NCI-H446 (cell line): ENCODE measurements around the gene TNFRSF25.

Experiments used
- DNase-seq, 2 experiments: peaks; one replicate each; lab custom pipeline; 2025; lab: John Stamatoyannopoulos, UW

Gene TNFRSF25

DNA sequence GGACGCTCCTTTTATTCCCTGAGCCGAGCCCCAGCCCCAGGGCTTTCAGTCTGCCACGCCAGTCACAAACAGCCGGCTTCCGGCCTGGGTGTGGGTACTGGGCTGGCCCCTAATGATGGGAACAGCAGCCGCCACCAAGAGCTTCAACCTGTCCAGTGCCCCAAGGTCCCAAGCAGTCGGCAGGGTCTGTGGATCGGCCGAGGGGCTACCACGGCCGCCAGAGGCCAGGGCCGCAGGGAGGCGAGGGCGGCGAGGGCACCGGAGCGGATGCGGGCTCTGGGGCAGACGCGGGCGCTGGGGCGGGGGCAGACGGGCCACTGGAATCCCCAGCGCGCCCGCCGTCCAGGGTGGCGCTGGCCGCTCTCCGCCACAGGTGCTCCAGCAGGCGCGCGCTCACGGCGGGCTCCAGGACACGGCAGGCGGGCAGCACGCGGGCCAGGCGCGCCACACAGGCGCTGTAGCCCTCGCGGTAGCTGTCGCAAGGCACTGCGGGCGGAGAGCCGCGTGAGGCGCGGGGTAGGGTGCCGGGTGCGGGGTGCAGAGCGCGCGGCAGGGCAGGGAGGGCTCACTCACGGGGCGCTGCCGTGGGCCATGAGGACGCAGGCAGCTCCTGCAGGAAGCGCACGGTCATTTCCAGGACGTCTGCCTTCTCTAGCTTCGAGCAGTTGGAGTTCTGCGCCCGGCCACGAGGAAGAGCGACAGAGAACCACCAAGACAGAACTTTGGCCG, 47.1 kb downstream of the TNFRSF25 start:
- DNase-seq, result no peak

DNA sequence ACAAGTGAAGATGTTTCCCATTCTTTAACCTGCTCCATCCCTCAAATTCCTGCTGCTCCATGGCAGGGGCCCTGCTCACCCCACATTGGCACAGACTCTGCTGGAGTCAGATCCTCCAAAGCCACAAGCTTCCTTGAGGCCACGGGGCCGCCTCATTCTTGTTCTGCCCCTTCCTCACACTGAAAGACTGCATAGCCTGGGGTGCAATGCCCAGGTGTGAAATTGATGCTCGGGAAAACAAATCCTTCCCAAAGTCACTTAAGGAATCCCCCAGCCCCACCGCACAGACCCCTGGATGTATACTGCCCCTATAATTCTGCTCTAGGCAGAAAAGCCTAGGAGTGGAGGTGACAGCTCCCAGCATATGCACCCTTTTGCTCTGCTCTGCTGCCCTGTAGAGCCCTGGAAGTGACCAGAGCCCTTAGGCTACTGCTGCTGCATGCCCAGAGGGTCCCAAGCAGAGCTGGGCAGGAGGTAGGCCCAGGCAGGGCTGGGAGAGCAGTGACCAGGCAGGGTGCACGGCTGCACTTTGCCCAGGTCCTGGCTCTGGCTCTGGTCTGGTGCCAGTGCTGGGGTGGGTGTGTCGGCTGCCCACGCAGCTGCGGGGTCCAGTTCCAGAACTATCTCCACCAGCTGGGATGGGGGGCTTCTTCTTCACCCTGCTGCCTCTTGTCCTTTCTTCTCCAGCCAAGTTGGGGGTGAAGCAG, 47.9 kb downstream of the TNFRSF25 start:
- no peak for DNase-seq

DNA sequence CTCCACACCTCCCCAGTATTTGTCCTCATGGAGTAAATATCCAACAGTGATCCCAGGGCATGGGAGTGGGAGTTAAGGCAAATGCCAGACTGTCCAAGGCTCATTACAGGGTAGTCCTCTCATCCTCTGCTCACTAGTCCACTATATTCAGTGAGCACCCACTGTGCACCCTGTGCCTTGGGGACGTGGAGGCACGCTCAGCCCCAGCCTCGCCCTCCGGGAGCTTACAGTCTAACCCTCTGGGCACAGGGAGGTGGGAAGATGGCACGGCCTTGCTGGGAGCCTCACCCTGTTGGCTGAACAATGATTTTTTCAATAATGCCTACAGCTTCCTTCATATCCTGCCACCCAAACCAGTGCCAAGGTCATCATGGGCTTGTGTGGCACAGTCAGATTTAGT, 49.1 kb downstream of the TNFRSF25 start:
- DNase-seq, result no peak

DNA sequence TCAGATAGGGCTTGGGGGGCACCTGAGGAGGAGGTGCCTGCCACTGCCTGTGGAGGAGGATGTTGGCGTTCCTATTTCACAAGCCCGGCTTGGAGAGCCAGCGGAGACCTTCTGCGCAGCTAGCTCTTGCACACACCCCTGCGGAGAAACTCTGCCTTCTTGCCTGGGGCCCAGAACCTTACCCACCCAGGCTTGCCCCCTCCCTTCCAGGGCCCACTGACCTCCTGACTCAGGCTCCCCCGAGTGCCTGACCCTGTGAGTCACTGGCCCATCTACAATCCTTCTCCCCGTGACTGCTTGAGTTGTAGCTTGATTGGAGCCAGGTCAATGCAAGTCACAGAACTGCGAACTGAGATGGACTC, 49.7 kb downstream of the TNFRSF25 start:
- DNase-seq, result no peak

DNA sequence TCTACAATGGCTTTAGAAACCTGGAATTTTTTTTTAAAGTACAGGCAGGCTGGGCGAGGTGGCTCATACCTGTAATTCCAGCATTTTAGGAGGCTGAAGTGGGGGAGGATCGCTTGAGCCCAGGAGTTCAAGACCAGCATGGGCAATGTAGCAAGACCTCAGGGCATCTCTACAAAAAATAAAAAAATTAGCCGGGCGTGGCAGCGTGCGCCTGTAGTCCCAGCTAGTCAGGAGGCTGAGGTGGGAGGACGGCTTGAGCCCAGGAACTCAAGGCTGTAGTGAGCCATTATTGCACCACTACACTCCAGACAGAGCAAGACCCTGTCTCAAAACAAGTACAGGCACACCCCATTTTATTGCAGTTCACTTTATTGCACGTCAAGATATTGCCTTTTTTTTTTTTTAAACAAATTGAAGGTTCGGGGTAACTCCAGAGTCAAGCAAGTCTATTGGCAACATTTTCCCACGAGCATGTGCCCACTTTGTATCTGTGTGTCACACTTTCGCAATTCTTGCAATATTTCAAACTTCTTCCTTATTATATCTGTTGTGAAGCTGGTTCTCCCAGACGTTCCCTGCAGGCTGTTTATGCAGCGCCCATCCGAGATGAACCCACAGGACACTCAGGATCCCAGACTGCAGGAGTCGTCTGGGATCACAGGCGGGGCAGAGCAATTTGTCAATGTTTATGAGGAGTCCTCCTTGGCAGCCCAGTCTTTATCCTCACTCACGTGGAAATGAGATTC, 50.9 kb downstream of the TNFRSF25 start:
- no peak for DNase-seq

DNA sequence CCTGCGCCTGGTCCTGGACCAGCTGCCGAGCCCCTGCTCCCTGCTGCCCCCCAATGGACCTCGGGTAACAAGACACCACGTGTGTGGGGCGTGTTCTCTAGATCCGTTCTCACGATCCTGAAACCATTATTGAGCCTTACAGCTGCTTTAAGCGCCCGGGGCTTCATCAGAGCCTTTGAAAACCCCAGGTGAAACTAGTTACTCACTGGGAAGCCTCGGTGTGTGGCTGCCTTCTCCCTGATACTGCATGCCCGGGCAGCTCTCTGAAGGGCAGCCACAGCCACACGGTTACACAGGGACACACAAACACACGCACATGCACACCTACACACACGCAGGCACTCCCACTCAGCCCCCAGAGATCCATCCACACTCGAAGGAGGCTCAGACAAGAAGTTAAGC, 51.5 kb downstream of the TNFRSF25 start:
- no peak for DNase-seq

DNA sequence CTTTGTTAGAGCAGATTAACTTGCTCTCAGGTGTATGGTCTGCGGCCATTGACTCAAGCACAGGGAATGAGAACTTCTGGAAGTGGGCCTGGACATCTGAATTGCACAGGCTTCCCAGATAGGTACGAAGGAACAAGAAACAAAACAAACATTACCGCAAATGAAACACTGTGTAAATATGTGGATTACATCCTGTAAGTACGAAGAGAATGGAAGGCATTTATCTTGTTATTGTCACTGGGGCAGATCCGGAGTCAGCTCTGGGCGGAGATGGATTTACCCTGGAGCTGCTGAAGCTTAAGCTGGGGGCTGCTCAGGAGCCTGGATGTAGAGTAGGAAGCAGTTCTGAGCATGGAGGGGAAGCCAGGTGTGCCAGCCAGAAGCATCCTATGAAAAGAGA, 53.1 kb downstream of the TNFRSF25 start:
- no peak for DNase-seq
